DOHH2 (cell line): Measurements from ENCODE around the gene TOR2A.

ENCODE experiments used
- CTCF ChIP-seq: fragments of 200-600 bp; sonication (generic); IDR thresholded peaks from one replicate; pipeline ENCODE4 v1.5.1; 2014; ENCODE audit warnings: antibody characterized with exemption, mild to moderate bottlenecking, low read depth, low read length; ENCODE audit not compliant: poor library complexity, severe bottlenecking
- EZH2phosphoT487 ChIP-seq: fragments of 200-600 bp; sonication (generic); IDR thresholded peaks from 2 replicates; pipeline ENCODE4 v1.6.1; 2017; ENCODE audit warnings: borderline replicate concordance, mild to moderate bottlenecking, antibody characterized with exemption, low read length, moderate library complexity, mixed read lengths

- no peak for TF ChIP-seq CTCF
- TF ChIP-seq EZH2phosphoT487, result no peak
Observed at GRCh38 chr9:127770583-127770904, 35.5 kb upstream of the TOR2A start.
